DOHH2 (cell line): ENCODE results near the gene BRIX1.
"Not testable (repeated sequence)": the region's sequence is repeated elsewhere in the genome, so short reads cannot be mapped to it uniquely, and the experiment has no call there.

Experiments used
- H3F3A ChIP-seq: fragments of 200-600 bp; sonication (generic), shearing (Covaris generic); 2 replicates; pipeline ENCODE4 v1.6.0; 2016; ENCODE audit warnings: antibody characterized with exemption, mild to moderate bottlenecking; ENCODE audit not compliant: control insufficient read depth, insufficient read depth
- H3K27ac ChIP-seq: fragments of 200-600 bp; sonication (generic); 2 replicates; pipeline ENCODE4 v1.5.1; 2014; ENCODE audit warnings: low read depth, mild to moderate bottlenecking, low read length, moderate library complexity
- H3K27me3 ChIP-seq: fragments of 200-600 bp; sonication (generic); 2 replicates; pipeline ENCODE4 v1.6.1; 2014; ENCODE audit warnings: mild to moderate bottlenecking, low read length, mixed read lengths; ENCODE audit not compliant: control insufficient read depth
- H3K36me3 ChIP-seq: fragments of 200-600 bp; sonication (generic); 2 replicates; pipeline ENCODE4 v1.6.1; 2014; ENCODE audit warnings: mild to moderate bottlenecking, low read length, moderate library complexity, mixed read lengths; ENCODE audit not compliant: control insufficient read depth
- H3K4me1 ChIP-seq: fragments of 200-600 bp; sonication (generic); 2 replicates; pipeline ENCODE4 v1.6.1; 2014; ENCODE audit warnings: mild to moderate bottlenecking, low read length, mixed read lengths; ENCODE audit not compliant: control insufficient read depth
- H3K4me2 ChIP-seq: fragments of 200-600 bp; sonication (generic); 2 replicates; pipeline ENCODE4 v1.6.0; 2014; ENCODE audit warnings: mild to moderate bottlenecking, low read length, moderate library complexity
- H3K4me3 ChIP-seq: fragments of 200-600 bp; sonication (generic); 2 replicates; pipeline ENCODE4 v1.5.1; 2014; ENCODE audit warnings: mild to moderate bottlenecking, low read length, mixed read lengths
- H3K79me2 ChIP-seq: fragments of 200-600 bp; sonication (generic); 2 replicates; pipeline ENCODE4 v1.6.1; 2014; ENCODE audit warnings: mild to moderate bottlenecking, low read length, mixed read lengths; ENCODE audit not compliant: control insufficient read depth
- H3K9me2 ChIP-seq: fragments of 200-600 bp; sonication (generic); replicated peaks from 2 replicates; pipeline ENCODE4 v1.6.1; 2014; ENCODE audit warnings: mild to moderate bottlenecking, low read length, mixed read lengths; ENCODE audit not compliant: control insufficient read depth
- H3K9me3 ChIP-seq: fragments of 200-600 bp; sonication (generic); 2 replicates; pipeline ENCODE4 v1.6.1; 2014; ENCODE audit warnings: antibody characterized with exemption, low read length, mixed read lengths; ENCODE audit not compliant: control insufficient read depth, insufficient read depth
- H4K20me1 ChIP-seq: fragments of 200-600 bp; sonication (generic); 2 replicates; pipeline ENCODE4 v1.6.0; 2014; ENCODE audit warnings: low read depth, mild to moderate bottlenecking, antibody characterized with exemption, low read length, moderate library complexity; ENCODE audit not compliant: control insufficient read depth, insufficient read depth
- CTCF ChIP-seq: fragments of 200-600 bp; sonication (generic); IDR thresholded peaks from one replicate; pipeline ENCODE4 v1.5.1; 2014; ENCODE audit warnings: antibody characterized with exemption, mild to moderate bottlenecking, low read depth, low read length; ENCODE audit not compliant: poor library complexity, severe bottlenecking
- EZH2phosphoT487 ChIP-seq: fragments of 200-600 bp; sonication (generic); IDR thresholded peaks from 2 replicates; pipeline ENCODE4 v1.6.1; 2017; ENCODE audit warnings: borderline replicate concordance, mild to moderate bottlenecking, antibody characterized with exemption, low read length, moderate library complexity, mixed read lengths

The BRIX1 gene

DNA sequence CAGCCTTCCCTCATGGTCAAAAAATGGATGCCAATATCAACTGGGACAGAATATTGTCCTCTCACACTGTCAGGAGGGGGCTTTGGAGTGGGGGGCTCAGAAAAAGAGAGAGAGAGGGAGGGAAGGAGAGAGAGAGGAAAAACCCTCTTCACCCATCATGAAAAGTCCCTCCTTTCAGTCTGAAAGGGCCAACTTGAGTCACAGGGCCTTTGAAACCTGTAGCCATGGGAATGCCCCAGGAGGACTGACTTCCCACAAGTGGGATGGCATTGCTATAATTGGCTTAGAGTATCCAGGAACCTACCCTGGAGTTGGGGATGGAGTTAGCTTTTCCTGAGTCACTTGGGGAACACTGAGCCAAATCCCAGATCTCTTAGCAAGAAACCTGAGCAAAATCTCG is 55.0 kb downstream of the BRIX1 start:
- Histone ChIP-seq H3K4me3 (no peak overlapping the region), H3K9me3 (0 out of 2 replicates have a peak, but pooled peaks cover 3% of the 10 kb centered on the region), H3K9me2 (no peaks in the 10 kb centered on the region), H3K27ac (no peak overlapping the region), H3F3A (no peaks in the 10 kb centered on the region), H3K79me2 (no peaks in the 10 kb centered on the region), H3K4me1 (no peaks in the 10 kb centered on the region), H4K20me1 (no peaks in the 10 kb centered on the region), H3K36me3 (no peaks in the 10 kb centered on the region), H3K27me3 (no peaks in the 10 kb centered on the region), H3K4me2 (no peak overlapping the region)
- TF ChIP-seq CTCF (no peak), EZH2phosphoT487 (no peak)

- not testable (repeated sequence) for H3K27ac ChIP-seq, H3K4me3 ChIP-seq, H3K79me2 ChIP-seq, H3K27me3 ChIP-seq, H3K36me3 ChIP-seq, H3K4me2 ChIP-seq, H3K9me2 ChIP-seq, H3K9me3 ChIP-seq, H3K4me1 ChIP-seq, H3F3A ChIP-seq, H4K20me1 ChIP-seq
Measured at GRCh38 chr5:34971655-34972054, 56.1 kb downstream of the BRIX1 start.
